Colonic mucosa (tissue), 4 donors: ENCODE results near the gene COL23A1. TPM values are rescaled to one million over a fixed set of nuclear protein-coding genes. Genes with fewer than 3 reads are reported as not detected.

Experiments
- DNase-seq: peaks from one replicate; pipeline ENCODE4 v3.0.0-alpha.2; 2020
- H3K27ac ChIP-seq: fragments of 200-600 bp; one replicate; pipeline ENCODE4 v1.8.0; 2021
- H3K27me3 ChIP-seq: fragments of 200-600 bp; one replicate; pipeline ENCODE4 v1.8.0; 2021
- H3K36me3 ChIP-seq: fragments of 200-600 bp; one replicate; pipeline ENCODE4 v1.8.0; 2021
- H3K4me1 ChIP-seq: fragments of 200-600 bp; one replicate; pipeline ENCODE4 v1.8.0; 2021; ENCODE audit warnings: mild to moderate bottlenecking
- H3K4me3 ChIP-seq: fragments of 200-600 bp; one replicate; pipeline ENCODE4 v1.8.0; 2021
- H3K9ac ChIP-seq, 2 donors: one replicate each; pipeline ENCODE4 v1.7.0; 2013; ENCODE audit warnings: control low read depth in 2 of 2, low read depth in 2 of 2, low read length in 2 of 2
- H3K9me3 ChIP-seq: fragments of 200-600 bp; one replicate; pipeline ENCODE4 v1.8.0; 2021
- intact Hi-C: fragments of 100-400 bp; cut with DNase I; formaldehyde crosslinking; loops from one replicate; pipeline ENCODE4 v1.14.1; 2022
- total RNA-seq, 2 donors: library from RNA; stranded (reverse); fragmentation: NEBNext Ultra II Directional in 1 of 2; extraction: Animal tissue kit (Norgen Biotek cat#: 25700) in 1 of 2; gene quantifications; one replicate each; pipeline ENCODE4 v1.2.1, GENCODE V29; 2021
- TF ChIP-seq, protein P1 (sequence below): fragments of 200-600 bp; IDR thresholded peaks from one replicate; pipeline ENCODE4 v1.8.0; 2022; ENCODE audit warnings: antibody characterized with exemption, mild to moderate bottlenecking
- donor health status: healthy.
- donor health status: DM: no; HTN: no; CAD: no.
- donor health status: DM: no; HTN: no; CAD: no.

The COL23A1 gene
- total RNA-seq, 2 donors from 2014 or later = 0.37 to 0.49 TPM

DNA sequence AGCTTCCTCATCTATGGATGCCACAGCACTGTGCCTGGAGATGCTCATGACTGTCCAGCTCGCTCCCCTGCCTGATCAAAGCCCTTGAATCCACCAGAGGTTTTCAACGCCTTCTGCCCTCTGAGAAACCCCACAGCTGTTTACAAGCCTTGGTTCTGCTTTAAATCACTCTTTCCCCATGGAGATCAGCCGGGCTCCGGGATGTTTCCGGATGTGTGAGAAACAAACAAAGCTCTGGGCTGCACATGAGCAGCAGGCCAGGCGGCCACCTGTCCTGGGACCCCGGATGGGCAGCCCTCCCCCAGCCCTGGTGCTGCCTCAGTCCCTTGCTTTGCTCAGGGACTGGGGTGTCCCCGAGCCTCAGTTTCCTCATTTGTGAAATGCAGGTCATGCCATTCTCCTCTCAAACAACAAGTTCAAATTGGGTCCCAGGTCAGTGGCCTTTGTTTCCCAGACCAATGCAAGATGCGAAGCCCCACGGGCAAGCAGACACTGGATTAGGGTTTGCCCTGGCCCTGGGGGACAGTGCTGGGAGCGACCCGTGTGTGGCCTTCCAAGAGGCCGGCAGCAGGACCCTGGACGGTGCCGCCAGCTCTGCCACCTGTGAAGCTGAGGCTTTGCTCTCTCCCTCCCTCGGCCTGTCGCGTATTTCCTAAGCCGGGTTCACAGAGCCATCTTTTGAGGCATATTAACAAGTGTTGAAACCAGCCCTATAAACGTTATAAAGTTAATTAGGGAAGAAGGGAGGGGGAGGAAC is 315.2 kb downstream of the COL23A1 start:
- H3K4me1 ChIP-seq = no peaks in the 10 kb centered on the region
- intact Hi-C loops = loop anchor here (5.0 kb wide), 1 partner anchor 317 kb away; the partner anchor contains the start of gene COL23A1
- no peaks in the 10 kb centered on the region for H3K9me3 ChIP-seq
- H3K9ac ChIP-seq = no peak overlapping the region
- no peak overlapping the region for H3K27ac ChIP-seq
- no peaks in the 10 kb centered on the region for H3K27me3 ChIP-seq
- no peaks in the 10 kb centered on the region for H3K36me3 ChIP-seq
- DNase-seq = no peak
- TF ChIP-seq, protein P1, sequence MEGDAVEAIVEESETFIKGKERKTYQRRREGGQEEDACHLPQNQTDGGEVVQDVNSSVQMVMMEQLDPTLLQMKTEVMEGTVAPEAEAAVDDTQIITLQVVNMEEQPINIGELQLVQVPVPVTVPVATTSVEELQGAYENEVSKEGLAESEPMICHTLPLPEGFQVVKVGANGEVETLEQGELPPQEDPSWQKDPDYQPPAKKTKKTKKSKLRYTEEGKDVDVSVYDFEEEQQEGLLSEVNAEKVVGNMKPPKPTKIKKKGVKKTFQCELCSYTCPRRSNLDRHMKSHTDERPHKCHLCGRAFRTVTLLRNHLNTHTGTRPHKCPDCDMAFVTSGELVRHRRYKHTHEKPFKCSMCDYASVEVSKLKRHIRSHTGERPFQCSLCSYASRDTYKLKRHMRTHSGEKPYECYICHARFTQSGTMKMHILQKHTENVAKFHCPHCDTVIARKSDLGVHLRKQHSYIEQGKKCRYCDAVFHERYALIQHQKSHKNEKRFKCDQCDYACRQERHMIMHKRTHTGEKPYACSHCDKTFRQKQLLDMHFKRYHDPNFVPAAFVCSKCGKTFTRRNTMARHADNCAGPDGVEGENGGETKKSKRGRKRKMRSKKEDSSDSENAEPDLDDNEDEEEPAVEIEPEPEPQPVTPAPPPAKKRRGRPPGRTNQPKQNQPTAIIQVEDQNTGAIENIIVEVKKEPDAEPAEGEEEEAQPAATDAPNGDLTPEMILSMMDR = no peak
- no peak overlapping the region for H3K4me3 ChIP-seq

DNA sequence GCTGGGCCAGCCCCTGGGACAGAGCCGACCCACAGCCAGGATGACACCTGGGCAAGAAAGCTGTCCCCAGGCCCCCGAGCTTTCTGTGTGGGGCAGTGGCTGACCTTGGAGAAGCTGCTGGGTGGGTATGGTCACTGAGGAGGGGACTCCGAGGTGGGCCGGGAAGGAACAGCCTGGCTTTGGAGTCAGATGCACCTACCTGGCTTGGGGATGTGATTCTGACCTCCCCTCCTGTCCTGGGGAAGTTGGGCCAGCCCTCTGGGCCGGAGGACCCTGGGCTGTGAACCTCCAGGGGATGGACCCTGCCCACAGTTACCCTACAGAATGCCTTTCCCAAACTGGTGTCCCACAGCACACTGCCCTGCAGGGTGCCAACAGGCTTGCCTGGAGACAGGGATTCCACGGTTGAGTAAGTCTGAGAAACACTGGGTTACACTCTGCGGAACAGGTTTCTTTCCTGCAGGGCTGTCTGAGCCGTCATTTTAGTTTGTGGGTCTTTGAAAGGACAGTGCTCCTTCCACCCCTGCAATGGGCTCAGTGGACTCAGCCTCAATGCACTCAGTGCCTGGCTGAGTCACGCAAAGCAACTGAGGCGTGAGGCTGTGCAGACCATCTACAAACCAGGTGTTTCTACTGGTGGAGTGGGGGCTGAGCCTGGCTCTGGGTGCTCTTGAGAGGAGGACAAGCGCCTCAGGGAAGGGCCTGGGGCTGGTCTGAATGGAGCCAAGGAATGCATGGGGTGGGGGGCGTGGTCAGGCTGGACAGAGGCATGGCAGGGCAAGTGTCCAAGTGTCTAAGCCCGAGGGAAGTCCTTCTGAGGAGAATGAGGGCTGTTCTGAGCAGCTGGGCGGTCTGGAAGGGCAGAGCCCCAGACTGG is 316.3 kb downstream of the COL23A1 start:
- TF ChIP-seq, protein P1 = no peak
- no peak for DNase-seq
- H3K9me3 ChIP-seq = no peaks in the 10 kb centered on the region
- H3K36me3 ChIP-seq = no peaks in the 10 kb centered on the region
- H3K4me3 ChIP-seq = no peak overlapping the region
- no peaks in the 10 kb centered on the region for H3K4me1 ChIP-seq
- no peak overlapping the region for H3K9ac ChIP-seq
- H3K27me3 ChIP-seq = no peaks in the 10 kb centered on the region
- H3K27ac ChIP-seq = no peak overlapping the region
- intact Hi-C loops = no loop called here

DNA sequence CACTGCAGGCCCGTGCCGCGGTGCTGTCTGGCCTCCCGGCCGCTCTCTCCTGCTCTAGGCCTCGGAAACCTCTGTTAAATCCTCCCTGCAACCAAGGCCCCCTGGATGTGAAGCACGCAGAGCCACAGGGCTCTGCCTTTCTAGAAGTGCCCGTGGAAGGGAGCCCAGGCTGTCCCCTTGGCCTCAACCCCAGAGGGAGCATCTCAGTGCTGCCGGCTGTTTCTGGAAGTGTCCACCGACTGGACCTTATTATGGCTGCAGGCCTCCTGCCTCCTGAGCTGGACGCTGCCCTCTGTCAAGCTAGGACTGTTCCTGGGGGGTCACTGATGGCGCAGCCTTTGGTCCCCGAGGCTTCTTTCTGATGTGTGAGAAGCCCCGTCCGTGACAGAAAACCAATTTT is 317.2 kb downstream of the COL23A1 start:
- intact Hi-C loops = no loop called here
- no peaks in the 10 kb centered on the region for H3K9me3 ChIP-seq
- no peaks in the 10 kb centered on the region for H3K27me3 ChIP-seq
- H3K27ac ChIP-seq = no peak overlapping the region
- H3K9ac ChIP-seq = no peak overlapping the region
- no peak overlapping the region for H3K4me3 ChIP-seq
- DNase-seq = no peak
- no peaks in the 10 kb centered on the region for H3K36me3 ChIP-seq
- TF ChIP-seq, protein P1 = no peak
- no peaks in the 10 kb centered on the region for H3K4me1 ChIP-seq

DNA sequence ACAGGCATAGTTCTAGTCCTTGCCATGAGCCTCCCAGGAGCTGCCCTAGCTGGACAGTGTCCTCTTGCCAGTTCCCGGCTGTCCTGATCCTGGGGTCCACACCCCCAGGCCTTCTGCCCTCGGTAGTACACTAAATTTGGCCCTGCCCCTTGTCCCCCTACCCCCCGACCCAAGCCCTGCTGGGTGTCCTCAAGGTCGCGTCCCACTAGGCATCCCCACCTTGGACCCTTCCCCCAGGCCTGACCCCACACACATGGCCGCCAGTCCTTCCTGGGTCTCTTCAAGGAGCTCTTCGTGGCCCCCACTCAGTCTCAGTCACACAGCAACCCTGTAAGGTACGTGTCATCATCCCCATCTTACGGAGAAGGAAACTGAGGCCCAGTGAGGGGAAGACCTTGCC is 317.6 kb downstream of the COL23A1 start:
- Histone ChIP-seq H3K9ac (no peak overlapping the region), H3K4me1 (no peaks in the 10 kb centered on the region), H3K27me3 (no peaks in the 10 kb centered on the region), H3K27ac (no peak overlapping the region), H3K9me3 (no peaks in the 10 kb centered on the region), H3K36me3 (no peaks in the 10 kb centered on the region), H3K4me3 (no peak overlapping the region)
- DNase-seq = no peak
- TF ChIP-seq, protein P1 = no peak
- intact Hi-C loops = no loop called here

DNA sequence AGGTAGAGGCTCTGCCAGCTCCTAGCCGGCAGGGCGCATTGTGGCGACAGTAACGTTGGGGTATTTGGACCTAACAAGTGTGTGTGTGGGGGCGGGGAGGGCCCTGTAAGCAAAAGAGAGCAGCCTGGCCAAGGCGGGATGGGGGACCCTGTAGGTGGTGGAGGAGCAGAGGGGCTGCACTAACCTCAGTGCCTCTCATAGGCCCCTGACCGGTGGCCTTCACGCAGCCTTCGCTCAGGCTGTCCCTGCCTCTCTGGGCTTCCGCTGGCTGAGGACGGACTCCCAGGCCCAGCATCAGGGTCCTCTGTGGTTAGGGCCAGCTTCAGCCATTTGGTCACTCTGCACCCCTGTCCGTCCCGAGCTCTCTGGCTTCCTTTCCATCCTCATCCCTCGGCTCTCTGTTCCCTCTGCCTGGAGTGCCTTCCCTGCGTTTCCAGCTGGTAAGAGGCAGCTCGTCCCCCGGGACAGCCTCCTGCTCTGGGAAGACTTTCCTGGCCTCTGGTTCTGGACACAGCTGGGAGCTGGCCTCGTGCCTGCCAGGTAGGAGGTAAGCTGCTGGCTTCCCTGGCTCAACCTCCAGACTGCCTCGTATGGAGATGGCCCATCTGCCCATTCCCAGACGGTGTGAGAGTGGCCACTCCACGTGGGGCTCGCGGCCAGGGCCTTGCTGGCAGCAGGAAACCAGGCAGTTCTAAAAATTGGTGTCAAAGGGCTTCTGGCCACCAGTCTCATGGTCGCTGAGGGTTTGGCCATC is 318.3 kb downstream of the COL23A1 start:
- Histone ChIP-seq H3K4me1 (no peaks in the 10 kb centered on the region), H3K9me3 (no peaks in the 10 kb centered on the region), H3K4me3 (no peak overlapping the region), H3K9ac (no peak overlapping the region), H3K36me3 (no peaks in the 10 kb centered on the region), H3K27me3 (no peaks in the 10 kb centered on the region), H3K27ac (no peak overlapping the region)
- DNase-seq = no peak
- TF ChIP-seq, protein P1 = no peak
- intact Hi-C loops = no loop called here
